HG03469 (cell line): ENCODE data around the gene TIMM13.
"Not testable (repeated sequence)": the region's sequence is repeated elsewhere in the genome, so short reads cannot be mapped to it uniquely, and the experiment has no call there.

ENCODE experiments used
- ATAC-seq: cut with Tn5 transposase; IDR thresholded peaks from one replicate; pipeline ENCODE4 v1.9.1; 2021; ENCODE audit warnings: mild to moderate bottlenecking, moderate library complexity, moderate number of reproducible peaks; ENCODE audit not compliant: unreplicated experiment

TIMM13 gene

DNA sequence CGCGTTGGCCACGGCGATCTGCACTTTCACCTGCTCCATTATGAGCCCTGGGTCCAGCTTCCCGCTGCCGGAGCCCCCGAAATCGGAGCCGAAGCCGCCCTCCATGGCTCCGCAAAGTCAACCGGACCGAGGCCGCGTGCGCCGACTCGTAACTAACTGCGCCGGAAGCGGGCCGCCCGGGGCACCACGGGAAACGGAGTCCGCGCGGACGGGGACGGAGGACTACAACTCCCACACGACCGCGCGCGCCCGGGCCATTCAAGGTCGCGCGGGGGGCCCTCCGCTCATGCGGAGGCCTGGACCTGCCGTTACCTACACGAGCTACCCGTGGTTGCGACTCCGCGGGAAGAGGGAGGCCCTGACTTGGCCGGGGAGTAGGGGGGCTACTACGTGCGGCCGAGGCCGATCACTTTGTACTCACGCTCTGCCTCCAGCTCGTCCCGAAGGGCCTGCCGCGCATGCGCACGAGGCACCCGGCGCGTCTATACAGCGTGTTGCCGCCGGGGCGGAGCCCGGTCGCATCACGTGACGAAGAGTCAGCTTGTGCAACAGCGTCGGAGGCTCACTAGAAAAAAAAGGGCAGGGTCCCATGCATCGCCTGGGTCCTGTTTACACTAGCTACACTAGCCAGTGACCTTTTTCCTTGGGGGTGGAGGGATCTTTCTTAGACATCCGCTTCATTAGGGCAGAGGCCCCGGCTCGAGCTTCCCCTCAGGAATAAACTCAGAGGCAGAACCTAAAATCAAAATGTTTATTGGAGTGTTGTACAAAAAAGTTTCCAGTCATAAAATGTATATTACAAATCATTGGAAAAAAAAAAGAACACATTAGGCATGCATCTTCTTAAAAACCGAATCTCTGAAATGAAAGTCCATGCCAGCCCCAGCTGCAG, at the start of gene TIMM13:
TIMM13 (minus strand) TSS at position 158 of the 892 bp plus-strand sequence; CDS start at position 105, 53 bp downstream.
- ATAC-seq = peak; percentile 55

GRCh38 chr19:2476451-2477140, 49.2 kb upstream of the TIMM13 start:
- no peak for ATAC-seq

- peak; percentile 38 for ATAC-seq
Measured at GRCh38 chr19:2475702-2476450, 48.5 kb upstream of the TIMM13 start, which contains the start of gene GADD45B. Gene GADD45B, plus strand, starts transcription at chr19:2476127. Its CDS starts 232 bp downstream, at chr19:2476359.

- ATAC-seq = no peak
Measured at GRCh38 chr19:2475018-2475701, 47.8 kb upstream of the TIMM13 start.

GRCh38 chr19:2474232-2475017, 47.0 kb upstream of the TIMM13 start:
- ATAC-seq = peak; percentile 29

- ATAC-seq = not testable (repeated sequence)
Measured at GRCh38 chr19:2469915-2470200, 42.5 kb upstream of the TIMM13 start.

GRCh38 chr19:2469102-2469914, 41.9 kb upstream of the TIMM13 start:
- no peak for ATAC-seq

DNA sequence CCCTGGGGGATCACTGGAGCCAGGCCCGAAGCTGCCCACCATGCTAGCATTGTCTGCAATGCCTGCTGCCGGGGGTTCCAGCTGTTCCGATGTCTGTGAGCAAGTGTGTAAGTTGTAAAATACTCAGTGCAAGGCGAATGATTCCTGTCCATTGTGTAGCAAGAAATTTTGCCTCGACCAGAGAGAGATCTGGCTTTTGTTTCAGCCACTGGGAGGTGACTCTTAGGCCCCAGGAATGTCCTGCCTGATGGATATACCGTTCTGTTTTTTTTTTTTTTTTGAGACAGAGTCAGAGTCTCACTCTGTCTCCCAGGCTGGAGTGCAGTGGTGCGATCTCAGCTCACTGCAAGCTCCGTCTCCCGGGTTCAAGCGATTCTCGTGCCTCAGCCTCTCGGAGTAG, 41.2 kb upstream of the TIMM13 start:
- ATAC-seq = no peak

GRCh38 chr19:2464389-2464788, 37.0 kb upstream of the TIMM13 start:
- ATAC-seq = no peak

DNA sequence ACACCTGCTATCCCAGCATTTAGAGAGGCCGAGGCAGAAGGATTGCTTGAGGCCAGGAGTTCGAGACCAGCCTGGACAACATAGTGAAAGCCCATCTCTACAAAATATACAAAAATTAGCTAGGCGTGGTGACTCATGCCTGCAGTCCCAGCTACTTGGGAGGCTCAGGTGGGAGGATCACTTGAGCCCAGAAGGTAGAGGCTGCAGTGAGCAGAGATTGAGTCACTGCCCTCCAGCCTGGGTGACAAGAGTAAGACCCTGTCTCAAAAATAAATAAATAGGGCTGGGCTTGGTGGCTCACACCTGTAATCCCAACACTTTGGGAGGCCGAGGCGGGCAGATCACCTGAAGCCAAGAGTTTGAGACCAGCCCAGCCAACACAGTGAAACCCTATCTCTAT, 36.3 kb upstream of the TIMM13 start:
- ATAC-seq = not testable (repeated sequence)

DNA sequence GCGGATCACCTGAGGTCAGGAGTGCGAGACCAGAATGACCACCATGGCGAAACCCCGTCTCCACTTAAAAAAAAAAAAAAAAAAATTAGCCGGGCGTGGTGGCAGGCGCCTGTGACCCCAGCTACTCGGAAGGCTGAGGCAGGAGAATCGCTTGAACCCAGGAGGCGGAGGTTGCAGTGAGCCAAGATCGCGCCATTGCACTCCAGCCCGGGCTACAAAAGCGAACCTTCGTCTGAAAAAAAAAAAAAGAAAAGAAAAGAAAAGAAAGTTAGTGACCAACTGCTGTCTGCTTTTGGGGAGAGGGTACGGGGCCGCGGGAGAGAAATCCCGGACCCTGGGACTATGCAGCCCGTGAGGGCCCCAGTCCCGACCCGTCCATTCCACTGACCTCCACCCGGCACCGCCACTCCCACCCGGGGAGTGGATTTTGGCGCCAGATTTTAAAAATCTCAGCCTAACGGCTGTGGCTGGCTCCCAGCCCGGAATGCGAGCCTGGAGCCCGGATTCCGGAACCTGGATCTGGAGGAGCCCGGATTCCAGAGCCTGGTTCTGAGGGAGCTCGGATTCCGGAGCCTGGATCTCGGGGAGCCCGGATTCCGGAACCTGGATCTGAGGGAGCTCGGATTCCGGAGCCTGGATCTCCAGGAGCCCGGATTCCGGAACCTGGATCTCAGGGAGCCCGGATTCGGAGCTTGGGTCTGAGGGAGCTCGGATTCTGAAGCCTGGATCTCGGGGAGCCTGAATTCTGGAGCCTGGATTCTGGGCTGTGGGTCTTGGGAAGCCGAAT, 35.4 kb upstream of the TIMM13 start:
- ATAC-seq = no peak

GRCh38 chr19:2461751-2462634, 34.6 kb upstream of the TIMM13 start:
- no peak for ATAC-seq

DNA sequence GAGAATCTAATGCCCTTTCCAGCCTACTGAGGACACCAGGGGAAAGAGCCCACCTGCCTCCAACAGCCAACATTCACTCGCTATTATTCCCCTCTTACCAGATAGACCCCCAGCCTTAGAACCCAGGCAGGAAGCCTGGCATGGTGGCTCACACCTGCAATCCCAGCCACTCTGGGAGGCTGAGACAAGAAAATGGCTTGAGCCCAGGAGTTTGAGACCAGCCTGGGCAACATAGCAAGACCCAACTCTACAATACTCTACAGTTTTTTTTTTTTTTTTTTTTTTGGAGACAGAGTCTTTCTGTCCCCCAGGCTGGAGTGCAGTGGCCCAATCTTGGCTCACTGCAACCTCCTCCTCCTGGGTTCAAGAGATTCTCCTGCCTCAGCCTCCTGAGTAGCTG, 32.9 kb upstream of the TIMM13 start:
- no peak for ATAC-seq

DNA sequence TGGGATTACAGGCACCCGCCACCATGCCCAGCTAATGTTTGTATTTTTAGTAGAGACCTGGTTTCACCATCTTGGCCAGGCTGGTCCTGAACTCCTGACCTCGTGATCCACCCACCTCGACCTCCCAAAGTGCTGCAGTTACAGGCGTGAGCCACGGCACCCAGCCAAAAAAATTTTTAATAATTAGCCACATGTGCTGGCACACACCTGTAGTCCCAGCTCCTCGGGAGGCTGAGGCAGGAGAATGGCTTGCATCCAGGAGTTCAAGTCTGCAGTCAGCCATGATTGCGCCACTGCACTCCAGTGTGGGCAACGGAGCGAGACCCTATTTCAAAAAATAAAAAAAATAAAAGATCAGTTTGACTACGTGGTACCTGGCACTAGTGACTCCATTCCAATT, 31.4 kb upstream of the TIMM13 start:
- not testable (repeated sequence) for ATAC-seq

- ATAC-seq = no peak
Measured at GRCh38 chr19:2458054-2458453, 30.7 kb upstream of the TIMM13 start.

DNA sequence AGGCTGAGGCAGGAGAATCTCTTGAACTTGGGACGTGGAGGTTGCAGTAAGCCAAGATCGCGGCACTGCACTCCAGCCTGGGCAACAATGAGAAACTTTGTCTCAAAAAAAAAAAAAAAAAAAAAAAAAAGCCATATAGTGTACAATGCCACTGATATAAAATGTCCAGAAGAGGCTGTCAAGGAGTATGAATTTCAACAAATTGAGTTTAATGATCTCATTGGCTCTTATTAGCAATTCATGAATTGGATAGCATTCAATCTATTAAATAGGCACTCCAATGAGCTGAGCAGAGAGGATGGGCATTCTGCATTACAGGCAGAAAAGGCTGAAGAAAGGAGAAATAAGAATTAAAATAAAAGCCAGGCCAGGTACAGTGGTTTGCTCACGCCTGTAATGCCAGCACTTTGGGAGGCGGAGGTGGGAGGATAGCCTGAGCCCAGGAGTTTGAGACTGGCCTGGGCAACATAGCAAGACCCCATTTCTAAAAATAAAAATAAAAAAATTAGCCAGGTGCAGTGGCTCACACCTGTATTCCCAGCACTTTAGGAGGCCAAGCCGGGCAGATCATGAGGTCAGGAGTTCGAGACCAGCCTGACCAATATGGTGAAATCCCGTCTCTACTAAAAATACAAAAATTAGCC, 30.1 kb upstream of the TIMM13 start:
- no peak for ATAC-seq
